ENCODE data around the gene ERAL1. TPM values are rescaled to one million over a fixed set of nuclear protein-coding genes. Genes with fewer than 3 reads are reported as not detected.
"Not testable (repeated sequence)": the region's sequence is repeated elsewhere in the genome, so short reads cannot be mapped to it uniquely, and the experiment has no call there.

ERAL1 gene
- total RNA-seq, 1 donor: 38.1 TPM

GRCh38 chr17:28885363-28885762 lies 30.5 kb downstream of the ERAL1 start:
- no peak for DNase-seq (ENCODE audit: low read depth)
- TF ChIP-seq CTCF (IDR thresholded peaks at IDR 0.05; ENCODE audit: insufficient read depth, low read length): no peak
- no peak overlapping the region for H3K4me3 ChIP-seq (ENCODE audit: low read depth, low read length)

GRCh38 chr17:28885951-28886350 lies 31.1 kb downstream of the ERAL1 start:
- DNase-seq (ENCODE audit: low read depth): no peak
- no peak for TF ChIP-seq CTCF (IDR thresholded peaks at IDR 0.05; ENCODE audit: insufficient read depth, low read length)
- no peak overlapping the region for H3K4me3 ChIP-seq (ENCODE audit: low read depth, low read length)

- no peak for TF ChIP-seq CTCF (IDR thresholded peaks at IDR 0.05; ENCODE audit: insufficient read depth, low read length)
- DNase-seq (ENCODE audit: low read depth): no peak
Measured at GRCh38 chr17:28887871-28888471, 33.2 kb downstream of the ERAL1 start.

GRCh38 chr17:28888832-28889231 lies 34.0 kb downstream of the ERAL1 start:
- no peak for TF ChIP-seq CTCF (IDR thresholded peaks at IDR 0.05; ENCODE audit: insufficient read depth, low read length)
- DNase-seq (ENCODE audit: low read depth): no peak

More at GRCh38 chr17:28887871-28888471, 33.2 kb downstream of the ERAL1 start:
- H3K4me3 ChIP-seq (ENCODE audit: low read depth, low read length): no peak overlapping the region

GRCh38 chr17:28889996-28890395 lies 35.2 kb downstream of the ERAL1 start:
- DNase-seq (ENCODE audit: low read depth): peak; percentile 9
- no peak for TF ChIP-seq CTCF (IDR thresholded peaks at IDR 0.05; ENCODE audit: insufficient read depth, low read length)
- H3K4me3 ChIP-seq (ENCODE audit: low read depth, low read length): no peak overlapping the region

More at GRCh38 chr17:28888832-28889231, 34.0 kb downstream of the ERAL1 start:
- no peak overlapping the region for H3K4me3 ChIP-seq (ENCODE audit: low read depth, low read length)

GRCh38 chr17:28891201-28891600 lies 36.4 kb downstream of the ERAL1 start:
- TF ChIP-seq CTCF (IDR thresholded peaks at IDR 0.05; ENCODE audit: insufficient read depth, low read length): no peak

GRCh38 chr17:28892024-28892423 lies 37.2 kb downstream of the ERAL1 start:
- DNase-seq (ENCODE audit: low read depth): no peak
- H3K4me3 ChIP-seq (ENCODE audit: low read depth, low read length): no peak overlapping the region
- no peak for TF ChIP-seq CTCF (IDR thresholded peaks at IDR 0.05; ENCODE audit: insufficient read depth, low read length)

More at GRCh38 chr17:28891201-28891600, 36.4 kb downstream of the ERAL1 start:
- DNase-seq (ENCODE audit: low read depth): no peak
- H3K4me3 ChIP-seq (ENCODE audit: low read depth, low read length): no peak overlapping the region

- not testable (repeated sequence) for H3K4me3 ChIP-seq (ENCODE audit: low read depth, low read length); DNase-seq (ENCODE audit: low read depth)
Measured at GRCh38 chr17:28893248-28894183, 38.7 kb downstream of the ERAL1 start.

Measured in fibroblast of the aortic adventitia (primary cell).